Endothelial cell (in vitro differentiated cells): ENCODE results near the gene TIMM23. TPM values are rescaled to one million over a fixed set of nuclear protein-coding genes. Genes with fewer than 3 reads are reported as not detected.
A peak's percentile ranks its signal among the peaks of the same experiment; 100 is the strongest.
"Not testable (repeated sequence)": the region's sequence is repeated elsewhere in the genome, so short reads cannot be mapped to it uniquely, and the experiment has no call there.

ENCODE experiments used
- DNase-seq: peaks from one replicate; pipeline ENCODE4 v3.0.0; 2021; ENCODE audit warnings: low spot score
- H3K27ac Mint-ChIP-seq: one replicate; pipeline ENCODE4 v1.8.0; 2021; ENCODE audit warnings: mixed read lengths, inconsistent platforms; ENCODE audit not compliant: unreplicated experiment
- H3K27me3 Mint-ChIP-seq: one replicate; pipeline ENCODE4 v1.8.0; 2021; ENCODE audit warnings: mild to moderate bottlenecking, moderate library complexity, mixed read lengths, inconsistent platforms; ENCODE audit not compliant: unreplicated experiment
- H3K36me3 Mint-ChIP-seq: one replicate; pipeline ENCODE4 v1.8.0; 2021; ENCODE audit warnings: mild to moderate bottlenecking, low read depth, mixed read lengths, inconsistent platforms; ENCODE audit not compliant: unreplicated experiment
- H3K4me1 Mint-ChIP-seq: one replicate; pipeline ENCODE4 v1.8.0; 2021; ENCODE audit warnings: mild to moderate bottlenecking, mixed read lengths, inconsistent platforms; ENCODE audit not compliant: unreplicated experiment
- H3K4me3 Mint-ChIP-seq: one replicate; pipeline ENCODE4 v1.8.0; 2021; ENCODE audit warnings: mild to moderate bottlenecking, mixed read lengths, inconsistent platforms; ENCODE audit not compliant: unreplicated experiment
- H3K9me3 Mint-ChIP-seq: one replicate; pipeline ENCODE4 v1.8.0; 2021; ENCODE audit warnings: mixed read lengths, inconsistent platforms; ENCODE audit not compliant: unreplicated experiment
- long read RNA-seq: library from polyadenylated mRNA; unstranded; transcript quantifications from one replicate; pipeline ENCODE4 v2.0.0, GENCODE V29; 2020; ENCODE audit not compliant: unreplicated experiment
- total RNA-seq: library from RNA; stranded (reverse); fragmentation: NEBNext Ultra II Directional; extraction: Animal tissue kit (Norgen Biotek cat#: 25700); gene quantifications from one replicate; pipeline ENCODE4 v1.2.1, GENCODE V29; 2021; ENCODE audit not compliant: unreplicated experiment

The TIMM23 gene, protein sequence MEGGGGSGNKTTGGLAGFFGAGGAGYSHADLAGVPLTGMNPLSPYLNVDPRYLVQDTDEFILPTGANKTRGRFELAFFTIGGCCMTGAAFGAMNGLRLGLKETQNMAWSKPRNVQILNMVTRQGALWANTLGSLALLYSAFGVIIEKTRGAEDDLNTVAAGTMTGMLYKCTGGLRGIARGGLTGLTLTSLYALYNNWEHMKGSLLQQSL
- 57.9 TPM for total RNA-seq
- long read RNA-seq, transcript TIMM23-201 (7 exons, 1,222 nt) = major isoform, 26 of 30 reads
- long read RNA-seq, partial matches to known transcripts = 1 of 30 reads
- long read RNA-seq, other reads (novel, unspliced or antisense) = 3 of 30 reads

DNA sequence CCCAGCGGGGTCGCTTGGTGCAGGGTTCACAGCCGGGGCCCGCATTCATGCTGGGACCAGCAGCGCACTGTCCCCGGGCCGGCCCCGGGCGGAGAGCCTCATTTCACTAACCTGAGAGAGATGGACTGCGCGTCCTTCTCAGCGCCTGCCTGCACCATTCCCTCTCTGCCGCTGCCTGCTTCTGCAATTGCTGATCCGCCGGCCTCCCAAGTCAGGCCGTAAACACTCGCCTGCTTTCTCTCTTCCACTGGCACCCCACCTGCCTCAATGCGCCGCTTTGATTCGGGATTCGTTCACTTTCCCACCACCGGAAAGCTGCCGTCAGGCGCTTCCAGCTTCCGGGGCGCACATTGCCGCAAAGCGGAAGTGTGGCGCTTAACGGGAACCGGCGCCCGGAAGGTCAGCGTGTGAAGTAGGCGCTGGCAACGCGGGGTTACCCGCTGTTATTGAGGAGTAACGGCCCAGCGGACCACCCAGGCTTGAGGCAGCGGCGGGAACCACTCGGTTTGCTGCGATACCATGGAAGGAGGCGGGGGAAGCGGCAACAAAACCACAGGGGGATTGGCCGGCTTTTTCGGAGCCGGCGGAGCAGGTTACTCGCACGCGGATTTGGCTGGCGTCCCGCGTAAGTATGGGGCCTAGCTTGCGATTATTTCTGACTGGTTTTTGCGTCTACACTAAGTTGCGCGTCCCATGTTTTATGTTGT lies at the start of gene TIMM23:
TIMM23 (plus strand) TSS at position 384 of the 707 bp plus-strand sequence; CDS start at position 520, 136 bp downstream.
- Mint-ChIP-seq H3K27ac (peak within 1 kb of the TSS; percentile 96), H3K4me3 (peak within 1 kb of the TSS; percentile 99), H3K4me1 (peaks cover 20% of the 10 kb centered on the region), H3K27me3 (peaks cover 11% of the 10 kb centered on the region)
- H3K9me3 Mint-ChIP-seq, H3K36me3 Mint-ChIP-seq: not testable (repeated sequence)
- DNase-seq = peak; percentile 87

DNA sequence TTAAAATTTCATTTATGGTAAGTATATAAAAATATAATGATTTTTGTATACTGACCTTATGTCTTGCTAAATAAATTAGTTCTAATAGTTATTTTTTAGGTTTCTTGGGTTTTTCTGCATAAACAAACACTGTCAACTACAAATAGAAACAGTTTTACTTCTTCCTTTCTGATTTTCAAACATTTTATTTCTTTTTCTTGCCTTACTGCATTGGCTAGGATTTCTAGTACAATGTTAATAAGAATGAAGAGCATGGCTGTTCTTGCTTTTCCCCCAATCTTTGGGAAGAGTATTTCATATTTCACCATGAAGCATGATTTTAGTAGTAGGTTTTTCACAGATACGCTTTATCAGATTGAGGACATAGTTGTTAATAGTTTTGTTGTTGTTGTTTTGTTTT lies 45.5 kb upstream of the TIMM23 start:
- H3K9me3 Mint-ChIP-seq, H3K4me1 Mint-ChIP-seq, DNase-seq, H3K27me3 Mint-ChIP-seq, H3K27ac Mint-ChIP-seq, H3K4me3 Mint-ChIP-seq: not testable (repeated sequence)
- peaks cover 17% of the 10 kb centered on the region for H3K36me3 Mint-ChIP-seq

DNA sequence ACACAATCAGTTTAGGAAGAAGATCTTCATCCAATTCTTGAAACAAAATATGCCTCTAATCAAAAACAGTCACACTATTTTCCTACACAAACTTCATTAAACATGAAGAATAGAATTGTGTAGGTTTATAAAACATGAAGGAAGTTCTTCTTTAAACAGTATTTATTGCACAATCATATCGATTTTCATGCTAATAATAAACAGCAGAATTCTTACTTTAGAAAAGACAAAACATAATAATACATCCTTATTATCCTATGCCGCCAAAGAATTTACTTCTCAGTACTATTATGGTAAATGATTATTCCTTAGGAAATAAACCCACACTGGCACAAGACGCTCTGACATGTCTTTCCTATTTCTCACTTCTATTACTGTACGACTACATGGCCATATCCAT lies 41.0 kb upstream of the TIMM23 start:
- not testable (repeated sequence) for DNase-seq, H3K27ac Mint-ChIP-seq, H3K4me3 Mint-ChIP-seq, H3K27me3 Mint-ChIP-seq, H3K9me3 Mint-ChIP-seq, H3K4me1 Mint-ChIP-seq
- peaks cover 20% of the 10 kb centered on the region for H3K36me3 Mint-ChIP-seq

DNA sequence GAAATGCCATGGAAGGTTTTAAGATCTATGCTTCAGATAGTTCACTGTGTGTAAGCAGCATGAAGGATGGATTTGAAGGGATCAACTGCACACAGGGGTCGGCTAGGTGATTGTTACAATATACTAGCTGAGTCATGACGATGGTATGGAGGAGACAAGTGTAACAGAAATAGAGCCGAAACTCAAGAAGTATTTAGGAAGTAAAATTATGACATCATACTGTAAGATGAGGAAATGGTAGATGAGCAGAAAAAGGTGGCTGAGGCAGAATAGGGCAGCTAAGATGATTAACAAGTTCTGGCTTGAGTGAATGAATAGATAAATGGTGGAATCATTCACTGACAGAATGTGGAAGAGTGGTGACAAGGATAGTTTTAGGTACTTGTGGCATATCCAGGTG lies 37.5 kb upstream of the TIMM23 start:
- H3K9me3 Mint-ChIP-seq = not testable (repeated sequence)

DNA sequence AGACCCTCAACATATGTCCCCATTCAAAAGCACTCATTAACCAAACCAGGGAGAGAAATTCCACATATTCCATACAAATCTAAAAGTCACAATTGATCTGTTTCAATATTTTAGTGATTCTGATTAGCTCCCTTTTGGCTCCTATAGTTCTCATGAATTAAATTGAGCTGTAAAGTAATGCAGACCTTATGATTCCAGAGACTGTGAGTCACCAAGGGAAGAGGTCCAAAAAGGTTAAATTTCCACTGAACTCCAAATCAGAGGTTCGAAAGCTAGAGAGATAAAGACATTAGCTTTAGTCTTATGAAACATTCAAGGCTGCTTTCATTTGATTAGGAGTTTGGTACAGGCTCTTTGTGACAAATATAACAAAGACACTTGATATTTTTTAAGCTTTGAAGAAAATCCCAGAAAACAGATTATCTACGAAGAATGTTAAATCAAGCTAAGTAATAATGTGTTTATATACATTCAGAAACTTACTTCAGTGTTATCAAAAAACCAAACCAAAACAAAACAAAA lies 33.1 kb upstream of the TIMM23 start:
- not testable (repeated sequence) for H3K36me3 Mint-ChIP-seq, DNase-seq, H3K9me3 Mint-ChIP-seq, H3K4me1 Mint-ChIP-seq, H3K27me3 Mint-ChIP-seq, H3K27ac Mint-ChIP-seq, H3K4me3 Mint-ChIP-seq

More for the DNA sequence above, 37.5 kb upstream of the TIMM23 start:
- H3K4me3 Mint-ChIP-seq, H3K4me1 Mint-ChIP-seq, H3K27ac Mint-ChIP-seq, H3K36me3 Mint-ChIP-seq, DNase-seq, H3K27me3 Mint-ChIP-seq: not testable (repeated sequence)

DNA sequence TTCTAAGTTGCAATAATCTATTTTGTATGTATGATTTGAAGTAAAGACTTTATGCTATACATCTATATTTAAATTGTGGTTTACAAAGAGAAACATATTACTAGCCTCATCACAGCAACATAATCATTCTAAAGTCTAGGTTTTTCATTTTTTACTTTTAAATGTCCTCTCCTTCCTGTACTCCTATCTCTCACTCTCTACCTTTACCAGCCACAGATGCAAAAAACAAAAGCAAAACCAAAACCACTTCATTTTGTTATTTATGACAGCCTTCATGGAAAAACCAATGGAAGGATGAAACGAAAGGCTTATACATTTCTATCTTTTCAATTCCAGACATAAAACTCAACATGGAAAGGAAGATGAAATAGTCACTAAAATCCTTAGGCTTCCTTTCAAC lies 31.1 kb upstream of the TIMM23 start:
- not testable (repeated sequence) for H3K27me3 Mint-ChIP-seq, H3K9me3 Mint-ChIP-seq, DNase-seq, H3K36me3 Mint-ChIP-seq, H3K27ac Mint-ChIP-seq, H3K4me3 Mint-ChIP-seq, H3K4me1 Mint-ChIP-seq

DNA sequence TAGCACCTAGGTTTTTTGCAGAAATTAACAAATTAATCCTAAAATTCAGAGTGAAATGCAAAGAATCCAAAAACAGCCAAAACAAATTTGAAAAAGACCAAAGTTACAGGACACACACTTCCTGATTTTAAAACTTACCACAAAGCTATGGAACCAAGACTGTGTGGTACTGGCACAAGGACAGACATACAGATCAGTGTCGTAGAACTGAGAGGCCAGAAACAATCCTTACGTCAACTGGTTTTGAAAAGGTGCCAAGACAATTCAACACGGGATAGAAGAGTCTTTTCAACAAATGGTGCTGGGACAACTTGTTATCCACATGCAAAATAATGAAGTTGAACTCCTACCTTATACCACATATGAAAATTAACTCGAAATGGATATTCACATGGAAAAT lies 26.8 kb upstream of the TIMM23 start:
- H3K4me1 Mint-ChIP-seq, DNase-seq, H3K4me3 Mint-ChIP-seq, H3K27me3 Mint-ChIP-seq, H3K9me3 Mint-ChIP-seq, H3K36me3 Mint-ChIP-seq, H3K27ac Mint-ChIP-seq: not testable (repeated sequence)

DNA sequence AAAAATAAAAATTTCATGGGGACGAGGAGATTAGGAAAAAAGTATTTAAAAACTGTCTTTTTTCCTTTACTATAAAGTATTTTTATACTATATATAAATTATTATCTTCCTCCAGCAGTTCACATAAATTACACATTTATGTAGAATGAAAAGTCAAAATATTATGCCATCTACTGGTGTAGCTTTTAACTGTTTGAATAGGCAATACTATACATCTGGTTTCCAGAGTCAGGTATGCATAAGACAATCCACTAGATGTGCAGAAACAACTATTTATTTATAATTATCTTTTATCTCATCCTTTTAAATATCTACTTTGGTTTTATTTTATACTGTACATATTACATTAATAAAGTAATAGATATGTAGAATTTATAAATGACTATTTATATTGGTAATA lies 24.9 kb upstream of the TIMM23 start:
- H3K9me3 Mint-ChIP-seq, H3K27me3 Mint-ChIP-seq, H3K4me1 Mint-ChIP-seq, H3K36me3 Mint-ChIP-seq, H3K4me3 Mint-ChIP-seq, DNase-seq, H3K27ac Mint-ChIP-seq: not testable (repeated sequence)

DNA sequence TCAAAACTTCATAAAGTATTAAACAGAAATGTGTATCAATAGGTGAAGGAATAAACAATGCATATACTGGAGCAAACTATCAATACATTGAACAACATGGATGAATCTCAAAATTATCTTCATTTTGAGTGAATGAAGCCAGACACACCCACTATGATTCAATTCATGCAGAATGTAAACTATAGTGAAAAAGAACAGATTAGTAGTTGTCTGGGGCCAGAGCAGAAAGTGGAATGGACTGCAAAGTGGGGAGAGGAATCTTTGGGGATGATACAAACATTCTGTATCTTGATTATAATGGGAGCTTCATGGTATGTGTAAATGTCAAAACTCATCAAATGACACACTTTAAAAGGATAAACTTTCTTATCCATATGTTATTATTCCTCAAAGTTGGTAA lies 23.5 kb upstream of the TIMM23 start:
- H3K36me3 Mint-ChIP-seq, H3K4me1 Mint-ChIP-seq, DNase-seq, H3K27me3 Mint-ChIP-seq, H3K4me3 Mint-ChIP-seq, H3K9me3 Mint-ChIP-seq, H3K27ac Mint-ChIP-seq: not testable (repeated sequence)

DNA sequence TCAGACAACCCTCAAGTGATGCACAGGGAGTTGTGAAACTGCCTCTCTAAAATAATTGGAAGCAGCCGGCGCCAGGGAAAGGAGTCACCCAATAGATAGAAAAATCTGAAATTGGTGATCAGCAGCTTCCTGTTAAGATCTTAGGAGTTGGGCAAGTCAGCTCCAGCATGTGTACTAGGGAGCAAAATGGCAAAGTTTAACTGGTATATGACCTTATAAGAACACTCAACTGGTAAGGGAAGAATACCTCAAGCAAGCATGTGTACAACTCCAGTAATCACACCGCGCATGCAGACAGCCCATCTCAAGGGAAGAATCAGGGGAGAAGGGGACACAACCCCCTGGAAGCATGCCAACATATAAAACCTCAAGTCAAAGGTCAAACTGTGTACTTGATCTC lies 17.9 kb upstream of the TIMM23 start:
- not testable (repeated sequence) for H3K27me3 Mint-ChIP-seq, DNase-seq, H3K36me3 Mint-ChIP-seq, H3K27ac Mint-ChIP-seq, H3K4me3 Mint-ChIP-seq, H3K9me3 Mint-ChIP-seq, H3K4me1 Mint-ChIP-seq

DNA sequence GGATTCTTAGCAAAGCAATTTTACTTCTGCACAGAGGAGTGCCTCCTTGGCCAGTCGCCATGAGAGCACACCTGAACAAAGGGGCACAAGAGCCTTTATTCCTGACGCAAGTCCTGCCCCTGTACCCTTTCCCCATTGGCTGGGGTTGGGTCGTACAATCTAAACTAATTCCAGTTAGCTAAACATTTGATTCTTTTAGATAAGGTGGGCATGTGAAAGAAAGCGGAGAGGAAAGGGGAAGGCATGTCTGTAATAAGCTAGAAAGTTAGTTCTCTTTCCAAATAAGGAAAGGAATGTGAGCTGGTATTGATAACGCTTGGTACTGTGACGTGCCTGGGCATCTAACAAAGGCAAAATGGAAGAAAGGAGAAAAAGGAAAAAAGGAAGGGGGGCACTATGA lies 15.7 kb upstream of the TIMM23 start:
- H3K4me3 Mint-ChIP-seq, DNase-seq, H3K4me1 Mint-ChIP-seq, H3K9me3 Mint-ChIP-seq, H3K36me3 Mint-ChIP-seq, H3K27ac Mint-ChIP-seq, H3K27me3 Mint-ChIP-seq: not testable (repeated sequence)

DNA sequence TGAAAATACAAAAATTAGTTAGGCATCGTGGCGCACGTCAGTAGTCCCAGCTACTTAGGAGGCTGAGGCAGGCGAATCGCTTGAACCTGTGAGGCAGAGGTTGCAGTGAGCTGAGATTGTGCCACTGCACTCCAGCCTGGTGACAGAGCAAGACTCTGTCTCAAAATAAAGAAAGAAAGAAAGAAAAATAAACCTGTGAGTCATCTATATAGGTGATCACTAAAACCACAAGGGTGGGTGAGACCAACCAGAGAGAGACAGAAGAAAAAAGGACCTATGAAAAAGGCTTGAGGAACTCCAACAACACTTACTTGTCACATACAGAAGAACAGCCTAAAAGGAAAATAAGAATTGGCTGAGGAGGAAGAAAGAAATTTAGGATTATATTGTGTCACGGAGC lies 14.4 kb upstream of the TIMM23 start:
- H3K27ac Mint-ChIP-seq, H3K27me3 Mint-ChIP-seq, H3K36me3 Mint-ChIP-seq, DNase-seq, H3K4me3 Mint-ChIP-seq, H3K4me1 Mint-ChIP-seq, H3K9me3 Mint-ChIP-seq: not testable (repeated sequence)
